HG03354 (cell line): ENCODE data around the gene UNC5CL.

Source experiments
- ATAC-seq: cut with Tn5 transposase; IDR thresholded peaks from one replicate; pipeline ENCODE4 v1.9.1; 2021; ENCODE audit warnings: mild to moderate bottlenecking; ENCODE audit not compliant: unreplicated experiment, poor library complexity, severe bottlenecking

UNC5CL gene

GRCh38 chr6:40983752-40984151 is 55.3 kb downstream of the UNC5CL start:
- ATAC-seq, result no peak

GRCh38 chr6:40982917-40983316 is 56.1 kb downstream of the UNC5CL start:
- no peak for ATAC-seq

GRCh38 chr6:40978687-40979289 is 60.2 kb downstream of the UNC5CL start:
- ATAC-seq, result no peak

GRCh38 chr6:40977695-40978094 is 61.3 kb downstream of the UNC5CL start:
- ATAC-seq, result no peak

GRCh38 chr6:40977085-40977484 is 61.9 kb downstream of the UNC5CL start:
- no peak for ATAC-seq
